NCI-H748 (cell line): ENCODE data around the gene GOSR2.
A peak's percentile ranks its signal among the peaks of the same experiment; 100 is the strongest.
"Not testable (repeated sequence)": the region's sequence is repeated elsewhere in the genome, so short reads cannot be mapped to it uniquely, and the experiment has no call there.

ENCODE experiments used
- DNase-seq: peaks from one replicate; lab custom pipeline; 2025; ENCODE audit not compliant: unreplicated experiment; lab: John Stamatoyannopoulos, UW

The GOSR2 gene

GRCh38 chr17:46984892-46985291 lies 61.9 kb downstream of the GOSR2 start:
- DNase-seq = peak; percentile 29

GRCh38 chr17:46986366-46986765 lies 63.4 kb downstream of the GOSR2 start:
- no peak for DNase-seq

GRCh38 chr17:46987927-46988326 lies 65.0 kb downstream of the GOSR2 start:
- DNase-seq = not testable (repeated sequence)

- DNase-seq = no peak
These were observed 66.9 kb downstream of the GOSR2 start for GRCh38 chr17:46989637-46990431.

GRCh38 chr17:46991617-46992016 lies 68.7 kb downstream of the GOSR2 start:
- no peak for DNase-seq
